Astrocyte (in vitro differentiated cells and primary cell): ENCODE results near the gene APOA4. TPM values are rescaled to one million over a fixed set of nuclear protein-coding genes. Genes with fewer than 3 reads are reported as not detected.

Source experiments
- DNase-seq: peaks from one replicate; pipeline ENCODE4 v3.0.0-alpha.2; 2010; ENCODE audit warnings: low read depth
- FAIRE-seq: peaks from 2 replicates; lab custom pipeline; 2011; peaks lifted over from hg19 to GRCh38; lab: Jason Lieb, UNC
- H2AFZ ChIP-seq: 2 replicates; pipeline ENCODE4 v1.6.0; 2012; ENCODE audit warnings: low read depth, low read length, inconsistent platforms
- H3K27ac ChIP-seq: 2 replicates; pipeline ENCODE4 v1.5.1; 2011; ENCODE audit warnings: low read depth, low read length, inconsistent platforms
- H3K27me3 ChIP-seq: 2 replicates; pipeline ENCODE4 v1.6.0; 2011; ENCODE audit warnings: low read length, inconsistent platforms; ENCODE audit not compliant: insufficient read depth
- H3K36me3 ChIP-seq: 2 replicates; pipeline ENCODE4 v1.5.1; 2011; ENCODE audit warnings: low read length, inconsistent platforms; ENCODE audit not compliant: insufficient read depth
- H3K4me1 ChIP-seq: 2 replicates; pipeline ENCODE4 v1.5.1; 2011; ENCODE audit warnings: low read length, inconsistent platforms; ENCODE audit not compliant: insufficient read depth
- H3K4me2 ChIP-seq: 2 replicates; pipeline ENCODE4 v1.6.0; 2012; ENCODE audit warnings: low read length, inconsistent platforms
- H3K4me3 ChIP-seq: 2 replicates; pipeline ENCODE4 v1.5.1; 2011; ENCODE audit warnings: low read depth, mild to moderate bottlenecking, low read length, inconsistent platforms; ENCODE audit not compliant: insufficient read depth
- H3K79me2 ChIP-seq: 2 replicates; pipeline ENCODE4 v1.6.0; 2012; ENCODE audit warnings: mild to moderate bottlenecking, low read length, inconsistent platforms; ENCODE audit not compliant: insufficient read depth
- H3K9ac ChIP-seq: 2 replicates; pipeline ENCODE4 v1.6.0; 2012; ENCODE audit warnings: mild to moderate bottlenecking, low read length, inconsistent platforms
- H3K9me3 ChIP-seq: 2 replicates; pipeline ENCODE4 v1.5.1; 2012; ENCODE audit warnings: low read depth, mild to moderate bottlenecking, low read length, inconsistent platforms; ENCODE audit not compliant: insufficient read depth
- H4K20me1 ChIP-seq: 2 replicates; pipeline ENCODE4 v1.6.0; 2012; ENCODE audit warnings: low read length, inconsistent platforms; ENCODE audit not compliant: insufficient read depth
- H3K27ac Mint-ChIP-seq: one replicate; pipeline ENCODE4 v1.8.0; 2021; ENCODE audit warnings: mild to moderate bottlenecking, mixed read lengths; ENCODE audit not compliant: unreplicated experiment
- H3K27me3 Mint-ChIP-seq: one replicate; pipeline ENCODE4 v1.8.0; 2021; ENCODE audit warnings: low read depth, mixed read lengths; ENCODE audit not compliant: unreplicated experiment
- H3K36me3 Mint-ChIP-seq: one replicate; pipeline ENCODE4 v1.8.0; 2021; ENCODE audit warnings: low read depth, mixed read lengths; ENCODE audit not compliant: unreplicated experiment
- H3K4me1 Mint-ChIP-seq: one replicate; pipeline ENCODE4 v1.8.0; 2021; ENCODE audit warnings: low read depth, mixed read lengths; ENCODE audit not compliant: unreplicated experiment
- H3K4me3 Mint-ChIP-seq: one replicate; pipeline ENCODE4 v1.8.0; 2021; ENCODE audit warnings: mild to moderate bottlenecking, moderate library complexity, mixed read lengths; ENCODE audit not compliant: unreplicated experiment
- H3K9me3 Mint-ChIP-seq: one replicate; pipeline ENCODE4 v1.8.0; 2021; ENCODE audit warnings: mild to moderate bottlenecking, mixed read lengths; ENCODE audit not compliant: unreplicated experiment
- CTCF ChIP-seq: IDR thresholded peaks from 2 replicates; pipeline ENCODE4 v1.5.1; 2011; ENCODE audit warnings: low read depth, mild to moderate bottlenecking, inconsistent platforms, low read length, moderate library complexity; ENCODE audit not compliant: insufficient read depth
- EZH2 ChIP-seq: IDR thresholded peaks from 2 replicates; pipeline ENCODE4 v1.6.1; 2012; ENCODE audit warnings: mild to moderate bottlenecking, low read length, inconsistent platforms; ENCODE audit not compliant: insufficient read depth
- total RNA-seq: library from RNA; stranded (reverse); gene quantifications from 2 replicates; pipeline ENCODE4 v1.2.1, GENCODE V29; 2021

The APOA4 gene
- total RNA-seq, 1 donor from 2014 or later, result not detected

DNA sequence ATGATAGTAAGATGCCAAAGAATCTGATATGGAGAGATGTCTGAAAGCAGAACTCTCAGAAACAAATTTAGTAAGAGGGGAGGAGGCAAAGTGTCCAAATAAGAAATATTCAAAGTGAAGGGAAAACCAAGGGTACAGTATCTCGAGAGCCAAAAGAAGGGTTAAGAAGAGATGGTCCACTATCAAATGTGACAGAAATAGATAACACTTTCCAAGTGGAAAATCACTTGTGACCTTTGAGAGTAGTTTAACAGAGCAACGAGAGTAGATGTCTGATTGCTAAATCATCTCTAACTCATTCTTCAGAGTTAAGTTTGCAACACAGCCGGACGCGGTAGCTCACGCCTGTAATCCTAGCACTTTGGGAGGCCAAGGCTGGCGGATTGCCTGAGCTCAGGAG lies 46.0 kb downstream of the APOA4 start:
- Histone ChIP-seq H4K20me1 (peaks cover 13% of the 10 kb centered on the region), H3K4me2 (no peak overlapping the region), H2AFZ (no peak overlapping the region), H3K36me3 (peaks cover 49% of the 10 kb centered on the region), H3K4me3 (no peak overlapping the region), H3K9ac (no peak overlapping the region), H3K9me3 (no peaks in the 10 kb centered on the region), H3K27me3 (no peaks in the 10 kb centered on the region), H3K79me2 (peaks cover 8% of the 10 kb centered on the region), H3K27ac (no peak overlapping the region), H3K4me1 (peaks cover 1% of the 10 kb centered on the region)
- Mint-ChIP-seq H3K4me3 (no peak overlapping the region), H3K27ac (no peak overlapping the region), H3K4me1 (peaks cover 3% of the 10 kb centered on the region), H3K9me3 (peaks cover 2% of the 10 kb centered on the region), H3K36me3 (peaks cover 14% of the 10 kb centered on the region), H3K27me3 (no peaks in the 10 kb centered on the region)
- FAIRE-seq (no peak), DNase-seq (no peak)
- TF ChIP-seq CTCF (no peak), EZH2 (no peak)

DNA sequence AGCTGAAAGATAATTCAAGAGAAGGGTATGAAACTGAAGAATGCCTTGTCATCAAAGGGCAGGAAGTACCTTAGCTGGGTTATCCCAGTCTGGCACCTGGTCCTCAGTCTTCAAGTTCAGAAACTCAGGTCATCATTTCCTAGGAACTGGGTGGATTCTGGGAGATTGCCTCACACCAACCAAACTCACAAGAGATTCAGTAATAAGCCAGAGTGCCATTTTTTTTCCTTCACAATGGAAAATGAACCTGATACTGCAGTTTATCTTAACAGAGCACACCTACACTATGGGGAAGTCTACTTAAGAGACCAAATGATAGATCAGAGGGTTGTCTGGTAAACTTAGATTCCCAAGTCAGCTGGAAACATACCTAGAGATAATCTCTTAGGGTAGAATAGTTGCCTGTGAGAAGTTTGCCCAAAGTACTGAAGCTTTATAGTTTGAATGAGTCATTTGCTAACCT lies 46.6 kb downstream of the APOA4 start:
- Histone ChIP-seq H3K36me3 (peaks cover 47% of the 10 kb centered on the region), H3K9ac (no peak overlapping the region), H3K27me3 (no peaks in the 10 kb centered on the region), H3K79me2 (peaks cover 11% of the 10 kb centered on the region), H3K4me3 (no peak overlapping the region), H2AFZ (no peak overlapping the region), H3K4me2 (no peak overlapping the region), H4K20me1 (peaks cover 11% of the 10 kb centered on the region), H3K27ac (no peak overlapping the region), H3K4me1 (peaks cover 6% of the 10 kb centered on the region), H3K9me3 (no peaks in the 10 kb centered on the region)
- peaks cover 2% of the 10 kb centered on the region for H3K9me3 Mint-ChIP-seq
- TF ChIP-seq EZH2, result no peak
- TF ChIP-seq CTCF, result no peak
- H3K4me1 Mint-ChIP-seq, result peaks cover 6% of the 10 kb centered on the region
- no peak overlapping the region for H3K27ac Mint-ChIP-seq
- H3K36me3 Mint-ChIP-seq, result peaks cover 13% of the 10 kb centered on the region
- no peaks in the 10 kb centered on the region for H3K27me3 Mint-ChIP-seq
- FAIRE-seq (no peak), DNase-seq (no peak)
- H3K4me3 Mint-ChIP-seq, result no peak overlapping the region

GRCh38 chr11:116775975-116776374 lies 47.1 kb downstream of the APOA4 start:
- H3K4me3 ChIP-seq, result no peak overlapping the region
- no peak overlapping the region for H3K9ac ChIP-seq
- H3K9me3 ChIP-seq, result no peaks in the 10 kb centered on the region
- peaks cover 2% of the 10 kb centered on the region for H3K9me3 Mint-ChIP-seq
- H3K36me3 Mint-ChIP-seq, result peaks cover 9% of the 10 kb centered on the region
- H3K79me2 ChIP-seq, result peaks cover 17% of the 10 kb centered on the region
- FAIRE-seq, result no peak
- H3K4me1 Mint-ChIP-seq, result peaks cover 8% of the 10 kb centered on the region
- DNase-seq, result no peak
- no peak overlapping the region for H3K27ac ChIP-seq
- TF ChIP-seq CTCF (no peak), EZH2 (no peak)
- H3K27ac Mint-ChIP-seq, result no peak overlapping the region
- H3K27me3 ChIP-seq, result no peaks in the 10 kb centered on the region
- H3K27me3 Mint-ChIP-seq, result no peaks in the 10 kb centered on the region
- H3K4me2 ChIP-seq, result no peak overlapping the region
- peaks cover 8% of the 10 kb centered on the region for H3K4me1 ChIP-seq
- H3K36me3 ChIP-seq, result peaks cover 44% of the 10 kb centered on the region
- H4K20me1 ChIP-seq, result peaks cover 11% of the 10 kb centered on the region
- H3K4me3 Mint-ChIP-seq, result no peak overlapping the region
- no peak overlapping the region for H2AFZ ChIP-seq
